ENCODE measurements around the gene PSMB10.
A peak's percentile ranks its signal among the peaks of the same experiment; 100 is the strongest.

PSMB10 gene

DNA sequence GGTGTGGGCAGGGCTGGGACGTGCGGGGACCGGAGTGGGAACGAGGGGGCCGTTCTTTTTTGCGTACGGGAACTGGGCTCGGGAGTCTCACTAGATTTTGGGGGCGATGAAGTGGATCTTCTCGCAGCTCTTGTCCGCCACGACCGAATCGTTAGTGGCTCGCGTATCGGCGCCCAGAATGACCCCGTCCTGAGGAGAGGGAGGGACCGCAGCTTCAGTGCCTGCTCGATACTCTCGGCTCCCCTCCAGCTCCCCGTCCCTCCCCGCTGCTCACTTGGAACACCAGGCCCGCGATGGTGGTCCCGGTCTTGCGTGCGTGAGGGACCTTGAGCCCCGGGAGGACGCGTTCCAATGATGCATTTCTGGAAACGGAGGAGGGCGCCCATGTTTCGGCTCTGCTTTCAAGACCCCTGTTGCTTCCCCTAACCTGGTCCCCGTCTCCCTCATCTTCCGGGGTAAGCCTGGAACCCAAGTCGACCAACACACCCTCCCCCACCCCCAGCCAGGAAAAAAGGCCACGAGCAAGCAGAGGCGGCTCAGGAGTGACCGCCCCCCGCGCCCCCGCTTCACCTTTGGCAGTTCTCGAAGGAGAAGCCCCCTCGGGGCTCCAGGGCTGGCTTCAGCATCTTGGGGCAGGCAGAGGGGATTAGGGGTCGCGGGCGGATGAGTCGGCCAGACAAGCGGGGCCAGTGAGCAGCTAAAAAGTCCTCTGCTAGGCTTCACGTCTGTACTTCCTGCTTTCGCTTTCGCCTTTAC is at the start of gene PSMB10:
Gene PSMB10, minus strand, starts transcription at position 727 of the 756 bp plus-strand sequence. Its CDS starts 101 bp downstream, at position 626.
- Histone ChIP-seq H3K27ac (ENCODE audit: low read length) (peak within 1 kb of the TSS; percentile 98), H3K4me2 (ENCODE audit: low read length) (peak within 1 kb of the TSS; percentile 100), H3K4me3 (ENCODE audit: low read length) (peak within 1 kb of the TSS; percentile 93), H3K79me2 (ENCODE audit: low read length) (peaks cover 42% of the 10 kb centered on the region), H3K27me3 (ENCODE audit: low read depth, low read length) (no peaks in the 10 kb centered on the region), H4K20me1 (ENCODE audit: insufficient read depth, low read length) (peaks cover 8% of the 10 kb centered on the region), H2AFZ (ENCODE audit: low read depth, low read length) (no peak within 1 kb of the TSS), H3K4me1 (ENCODE audit: low read length) (peaks cover 16% of the 10 kb centered on the region), H3K36me3 (replicated peaks; ENCODE audit: low read depth, low read length) (peaks cover 53% of the 10 kb centered on the region), H3K9ac (ENCODE audit: low read length) (peak within 1 kb of the TSS; percentile 98), H3K9me3 (ENCODE audit: insufficient read depth, low read length) (no peaks in the 10 kb centered on the region)
- TF ChIP-seq EZH2phosphoT487 (IDR thresholded peaks at IDR 0.05; ENCODE audit: low read depth): no peak
- TF ChIP-seq, protein P1, sequence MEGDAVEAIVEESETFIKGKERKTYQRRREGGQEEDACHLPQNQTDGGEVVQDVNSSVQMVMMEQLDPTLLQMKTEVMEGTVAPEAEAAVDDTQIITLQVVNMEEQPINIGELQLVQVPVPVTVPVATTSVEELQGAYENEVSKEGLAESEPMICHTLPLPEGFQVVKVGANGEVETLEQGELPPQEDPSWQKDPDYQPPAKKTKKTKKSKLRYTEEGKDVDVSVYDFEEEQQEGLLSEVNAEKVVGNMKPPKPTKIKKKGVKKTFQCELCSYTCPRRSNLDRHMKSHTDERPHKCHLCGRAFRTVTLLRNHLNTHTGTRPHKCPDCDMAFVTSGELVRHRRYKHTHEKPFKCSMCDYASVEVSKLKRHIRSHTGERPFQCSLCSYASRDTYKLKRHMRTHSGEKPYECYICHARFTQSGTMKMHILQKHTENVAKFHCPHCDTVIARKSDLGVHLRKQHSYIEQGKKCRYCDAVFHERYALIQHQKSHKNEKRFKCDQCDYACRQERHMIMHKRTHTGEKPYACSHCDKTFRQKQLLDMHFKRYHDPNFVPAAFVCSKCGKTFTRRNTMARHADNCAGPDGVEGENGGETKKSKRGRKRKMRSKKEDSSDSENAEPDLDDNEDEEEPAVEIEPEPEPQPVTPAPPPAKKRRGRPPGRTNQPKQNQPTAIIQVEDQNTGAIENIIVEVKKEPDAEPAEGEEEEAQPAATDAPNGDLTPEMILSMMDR (IDR thresholded peaks at IDR 0.05; ENCODE audit: low read depth, low read length): no peak

- Histone ChIP-seq H3K79me2 (ENCODE audit: low read length) (no peaks in the 10 kb centered on the region), H3K9ac (ENCODE audit: low read length) (no peak overlapping the region), H3K27ac (ENCODE audit: low read length) (no peak overlapping the region), H3K4me3 (ENCODE audit: low read length) (no peak overlapping the region), H3K4me2 (ENCODE audit: low read length) (no peak overlapping the region), H3K9me3 (ENCODE audit: insufficient read depth, low read length) (no peaks in the 10 kb centered on the region), H3K4me1 (ENCODE audit: low read length) (peaks cover 25% of the 10 kb centered on the region), H2AFZ (ENCODE audit: low read depth, low read length) (no peak overlapping the region), H4K20me1 (ENCODE audit: insufficient read depth, low read length) (no peaks in the 10 kb centered on the region), H3K36me3 (replicated peaks; ENCODE audit: low read depth, low read length) (no peaks in the 10 kb centered on the region), H3K27me3 (ENCODE audit: low read depth, low read length) (no peaks in the 10 kb centered on the region)
- TF ChIP-seq, protein P1 (IDR thresholded peaks at IDR 0.05; ENCODE audit: low read depth, low read length): no peak
- TF ChIP-seq EZH2phosphoT487 (IDR thresholded peaks at IDR 0.05; ENCODE audit: low read depth): no peak
Observed at GRCh38 chr16:67982011-67982696, 45.5 kb upstream of the PSMB10 start.

DNA sequence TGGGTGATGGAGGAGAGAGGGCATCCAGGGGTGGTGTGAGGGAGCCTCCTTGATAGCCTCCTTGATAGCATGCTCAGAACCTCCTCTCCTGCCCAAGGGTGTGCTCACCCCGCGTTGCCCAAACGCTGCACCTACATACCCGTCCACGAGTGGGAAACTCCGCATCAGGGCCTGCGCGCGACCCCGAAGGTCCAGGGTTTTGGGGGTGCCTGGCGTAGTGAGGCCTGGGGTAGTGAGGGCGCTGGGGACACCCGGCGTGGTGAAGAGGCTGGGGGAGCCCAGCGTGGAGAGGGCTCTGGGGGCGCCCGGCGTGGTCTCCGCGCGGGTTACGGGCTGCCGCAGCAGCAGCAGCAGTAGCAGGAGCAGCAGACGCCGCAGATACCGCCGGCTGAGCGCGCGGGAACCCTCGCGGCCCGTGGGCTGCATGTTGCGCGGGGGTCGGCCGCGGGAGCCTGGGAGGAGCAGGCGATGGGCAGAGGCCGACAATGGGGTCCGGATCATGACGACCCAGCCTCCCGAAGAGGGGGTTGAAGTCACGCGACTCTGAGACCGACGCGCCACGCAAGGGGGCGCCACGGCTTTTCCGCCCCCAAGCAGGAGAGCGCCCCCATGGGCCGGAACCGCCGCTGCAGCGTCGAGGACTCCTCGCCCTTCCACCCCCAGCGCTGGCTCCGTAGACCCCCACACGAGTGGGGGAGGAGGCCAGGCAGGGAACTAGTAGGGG is 43.5 kb upstream of the PSMB10 start, which contains the start of gene DPEP3:
Gene DPEP3, minus strand, starts transcription at position 545 of the 724 bp plus-strand sequence. Its CDS starts 119 bp downstream, at position 426.
- Histone ChIP-seq H3K9me3 (ENCODE audit: insufficient read depth, low read length) (no peaks in the 10 kb centered on the region), H2AFZ (ENCODE audit: low read depth, low read length) (no peak within 1 kb of the TSS), H3K4me2 (ENCODE audit: low read length) (no peak within 1 kb of the TSS), H3K79me2 (ENCODE audit: low read length) (no peaks in the 10 kb centered on the region), H3K9ac (ENCODE audit: low read length) (no peak within 1 kb of the TSS), H3K27ac (ENCODE audit: low read length) (no peak within 1 kb of the TSS), H3K27me3 (ENCODE audit: low read depth, low read length) (no peaks in the 10 kb centered on the region), H3K4me1 (ENCODE audit: low read length) (peaks cover 25% of the 10 kb centered on the region), H3K4me3 (ENCODE audit: low read length) (no peak within 1 kb of the TSS), H4K20me1 (ENCODE audit: insufficient read depth, low read length) (no peaks in the 10 kb centered on the region), H3K36me3 (replicated peaks; ENCODE audit: low read depth, low read length) (no peaks in the 10 kb centered on the region)
- TF ChIP-seq EZH2phosphoT487 (IDR thresholded peaks at IDR 0.05; ENCODE audit: low read depth): no peak
- TF ChIP-seq, protein P1 (IDR thresholded peaks at IDR 0.05; ENCODE audit: low read depth, low read length): no peak; the same call in 1 of the 2 replicates
